SK-N-SH (cell line): Measurements from ENCODE around the gene COBL. TPM values are rescaled to one million over a fixed set of nuclear protein-coding genes. Genes with fewer than 3 reads are reported as not detected.

Experiments
- CTCF ChIA-PET: fragments of 300-600, 350-600 bp; formaldehyde crosslinking; extraction: SDS; loops from one replicate; lab custom pipeline; 2021; lab: Yijun Ruan, JAX
- POLR2A ChIA-PET: fragments of 350-600 bp; sonication (Branson Sonifier 250); formaldehyde crosslinking; extraction: SDS; loops from one replicate; lab custom pipeline; 2020; ENCODE audit warnings: antibody characterized with exemption, inconsistent platforms; lab: Yijun Ruan, JAX
- DNase-seq: peaks from one replicate; pipeline ENCODE4 v3.0.0; 2012
- H2AFZ ChIP-seq: fragments of 200-600 bp; sonication (generic); 2 replicates; pipeline ENCODE4 v1.8.1; 2016; ENCODE audit warnings: antibody characterized with exemption, mild to moderate bottlenecking, low read depth
- H3F3A ChIP-seq: fragments of 200-600 bp; sonication (generic); replicated peaks from 2 replicates; pipeline ENCODE3; 2016; ENCODE audit warnings: antibody characterized with exemption, mild to moderate bottlenecking; ENCODE audit not compliant: insufficient read depth
- H3K27ac ChIP-seq, 2 experiments: fragments of 200-500 bp in 1 of 2; fragments of 200-600 bp in 1 of 2; sonication (Bioruptor generic) in 1 of 2; sonication (generic), shearing (Covaris generic) in 1 of 2; 2 replicates each; pipeline versions ENCODE4 v1.5.1 to v1.6.1; 2014 to 2016; ENCODE audit warnings: low read depth in 2 of 2, inconsistent platforms in 1 of 2, low read length in 1 of 2, mild to moderate bottlenecking in 1 of 2, mixed read lengths in 1 of 2
- H3K27me3 ChIP-seq: fragments of 200-600 bp; sonication (generic), shearing (Covaris generic); 2 replicates; pipeline ENCODE4 v1.6.1; 2016; ENCODE audit warnings: mixed run types; ENCODE audit not compliant: insufficient read depth
- H3K36me3 ChIP-seq, 2 experiments: fragments of 200-500 bp in 1 of 2; fragments of 200-600 bp in 1 of 2; sonication (Bioruptor generic) in 1 of 2; sonication (generic) in 1 of 2; replicated peaks in 1 of 2; 2 replicates each; pipeline versions ENCODE3 to v1.5.1; 2014 to 2016; ENCODE audit warnings: low read length in 1 of 2, mild to moderate bottlenecking in 1 of 2; ENCODE audit not compliant: insufficient read depth in 2 of 2, control insufficient read depth in 1 of 2
- H3K4me1 ChIP-seq, 2 experiments: fragments of 200-500 bp in 1 of 2; fragments of 200-600 bp in 1 of 2; sonication (Bioruptor generic) in 1 of 2; sonication (generic), shearing (Covaris generic) in 1 of 2; 2 replicates each; pipeline versions ENCODE4 v1.5.1 to v1.6.1; 2014 to 2016; ENCODE audit warnings: low read depth in 1 of 2, low read length in 1 of 2, mixed run types in 1 of 2; ENCODE audit not compliant: insufficient read depth in 2 of 2, control insufficient read depth in 1 of 2
- H3K4me2 ChIP-seq: fragments of 200-600 bp; sonication (generic), shearing (Covaris generic); 2 replicates; pipeline ENCODE4 v1.6.1; 2017; ENCODE audit warnings: mixed run types
- H3K4me3 ChIP-seq, 2 experiments: fragments of 200-500 bp in 1 of 2; fragments of 200-600 bp in 1 of 2; sonication (Bioruptor generic) in 1 of 2; sonication (generic), shearing (Covaris generic) in 1 of 2; 2 replicates each; pipeline versions ENCODE4 v1.5.1 to v1.8.1; 2014 to 2016; ENCODE audit warnings: low read depth in 2 of 2, inconsistent platforms in 1 of 2, low read length in 1 of 2, mild to moderate bottlenecking in 1 of 2, mixed read lengths in 1 of 2, moderate library complexity in 1 of 2
- H3K79me2 ChIP-seq: fragments of 200-600 bp; sonication (generic); 2 replicates; pipeline ENCODE4 v1.8.1; 2017; ENCODE audit warnings: mild to moderate bottlenecking; ENCODE audit not compliant: insufficient read depth
- H3K9ac ChIP-seq: fragments of 200-600 bp; sonication (generic); 2 replicates; pipeline ENCODE4 v1.6.1; 2017; ENCODE audit warnings: mixed run types
- H3K9me2 ChIP-seq: fragments of 200-600 bp; sonication (generic); 2 replicates; pipeline ENCODE4 v1.6.1; 2017; ENCODE audit warnings: mixed run types
- H3K9me3 ChIP-seq: fragments of 200-600 bp; sonication (generic); 2 replicates; pipeline ENCODE4 v1.6.1; 2017; ENCODE audit warnings: mixed run types, mild to moderate bottlenecking, moderate library complexity
- H4K20me1 ChIP-seq: fragments of 200-600 bp; sonication (generic); 2 replicates; pipeline ENCODE4 v1.6.1; 2017; ENCODE audit warnings: mild to moderate bottlenecking, mixed run types; ENCODE audit not compliant: insufficient read depth
- ELF1 ChIP-seq: IDR thresholded peaks from 2 replicates; pipeline ENCODE4 v1.4.0; 2012
- EP300 ChIP-seq, 2 experiments: IDR thresholded peaks; 2 replicates each; pipeline versions ENCODE4 v1.4.0 to v1.6.1; 2012; ENCODE audit warnings: borderline replicate concordance in 1 of 2, low read depth in 1 of 2, low read length in 1 of 2
- FOXJ3 ChIP-seq: sonication (generic); formaldehyde crosslinking; IDR thresholded peaks from 2 replicates; pipeline ENCODE4 v1.5.1; 2020; ENCODE audit warnings: mild to moderate bottlenecking, missing genetic modification reagents
- GABPA ChIP-seq: IDR thresholded peaks from 2 replicates; pipeline ENCODE4 v1.4.0; 2012; ENCODE audit warnings: low read depth, mild to moderate bottlenecking
- IRF3 ChIP-seq: fragments of 150-350 bp; IDR thresholded peaks from 2 replicates; pipeline ENCODE4 v1.6.1; 2016; ENCODE audit warnings: mild to moderate bottlenecking, low read depth, low read length
- JUND ChIP-seq: IDR thresholded peaks from 2 replicates; pipeline ENCODE4 v1.4.0; 2012
- MAX ChIP-seq: IDR thresholded peaks from 2 replicates; pipeline ENCODE4 v1.4.0; 2012; ENCODE audit warnings: low read depth
- NFIC ChIP-seq: IDR thresholded peaks from 2 replicates; pipeline ENCODE4 v1.4.0; 2012; ENCODE audit warnings: borderline replicate concordance
- POLR2AphosphoS5 ChIP-seq: IDR thresholded peaks from 2 replicates; pipeline ENCODE4 v1.6.1; 2012; ENCODE audit warnings: low read depth, low read length
- RAD21 ChIP-seq: IDR thresholded peaks from 2 replicates; pipeline ENCODE4 v1.6.1; 2012; ENCODE audit warnings: mild to moderate bottlenecking, low read length
- RXRA ChIP-seq: IDR thresholded peaks from 2 replicates; pipeline ENCODE4 v1.4.0; 2012; ENCODE audit warnings: low read depth, mild to moderate bottlenecking, borderline replicate concordance
- SIN3A ChIP-seq: IDR thresholded peaks from 2 replicates; pipeline ENCODE4 v1.6.1; 2012; ENCODE audit warnings: low read depth, mild to moderate bottlenecking, low read length, moderate library complexity, borderline replicate concordance
- SMC3 ChIP-seq: IDR thresholded peaks from 2 replicates; pipeline ENCODE4 v1.6.1; 2012; ENCODE audit warnings: low read depth, low read length, improper control_type of control experiment
- YY1 ChIP-seq: IDR thresholded peaks from 2 replicates; pipeline ENCODE4 v1.4.0; 2012; ENCODE audit warnings: low read depth, mild to moderate bottlenecking
- WGBS: methylation state at CpG from one replicate; pipeline ENCODE4 v1.1.6; 2017; ENCODE audit warnings: low lambda C conversion rate; 5-methylcytosine and 5-hydroxymethylcytosine counted together
- polyA plus RNA-seq, 3 experiments: library from polyadenylated mRNA; depleted of rRNA; stranded (reverse); fragments of >200 nt; gene quantifications; 2 replicates each; pipeline ENCODE4 v1.2.3, GENCODE V29; 2012
- TF ChIP-seq, protein P1 (sequence below): IDR thresholded peaks from 2 replicates; pipeline ENCODE4 v1.6.1; 2012; ENCODE audit warnings: mild to moderate bottlenecking, low read depth, low read length, moderate library complexity
- TF ChIP-seq, protein P2 (sequence below): IDR thresholded peaks from 2 replicates; pipeline ENCODE4 v1.4.0; 2012; ENCODE audit warnings: low read depth, borderline replicate concordance

COBL gene
- polyA plus RNA-seq, 1 of the 3 experiments (the other 2 are of a cell fraction) = under 0.01 TPM

GRCh38 chr7:51213618-51214017 is 103.0 kb downstream of the COBL start:
- whole genome bisulfite sequencing = 62% methylated on average over 9 of the region's 9 CpGs
- Histone ChIP-seq H3K9me3 (no peaks in the 10 kb centered on the region), H3K4me2 (no peak overlapping the region), H3K9ac (no peak overlapping the region), H3K36me3 (no peaks in the 10 kb centered on the region), H2AFZ (no peak overlapping the region), H3K4me1 (no peaks in the 10 kb centered on the region), H3K4me3 (no peak overlapping the region), H3K79me2 (no peaks in the 10 kb centered on the region), H3K27me3 (no peaks in the 10 kb centered on the region), H3F3A (no peaks in the 10 kb centered on the region), H3K27ac (no peak overlapping the region), H4K20me1 (no peaks in the 10 kb centered on the region), H3K9me2 (no peaks in the 10 kb centered on the region)
- no peak for DNase-seq
- TF ChIP-seq, protein P1, sequence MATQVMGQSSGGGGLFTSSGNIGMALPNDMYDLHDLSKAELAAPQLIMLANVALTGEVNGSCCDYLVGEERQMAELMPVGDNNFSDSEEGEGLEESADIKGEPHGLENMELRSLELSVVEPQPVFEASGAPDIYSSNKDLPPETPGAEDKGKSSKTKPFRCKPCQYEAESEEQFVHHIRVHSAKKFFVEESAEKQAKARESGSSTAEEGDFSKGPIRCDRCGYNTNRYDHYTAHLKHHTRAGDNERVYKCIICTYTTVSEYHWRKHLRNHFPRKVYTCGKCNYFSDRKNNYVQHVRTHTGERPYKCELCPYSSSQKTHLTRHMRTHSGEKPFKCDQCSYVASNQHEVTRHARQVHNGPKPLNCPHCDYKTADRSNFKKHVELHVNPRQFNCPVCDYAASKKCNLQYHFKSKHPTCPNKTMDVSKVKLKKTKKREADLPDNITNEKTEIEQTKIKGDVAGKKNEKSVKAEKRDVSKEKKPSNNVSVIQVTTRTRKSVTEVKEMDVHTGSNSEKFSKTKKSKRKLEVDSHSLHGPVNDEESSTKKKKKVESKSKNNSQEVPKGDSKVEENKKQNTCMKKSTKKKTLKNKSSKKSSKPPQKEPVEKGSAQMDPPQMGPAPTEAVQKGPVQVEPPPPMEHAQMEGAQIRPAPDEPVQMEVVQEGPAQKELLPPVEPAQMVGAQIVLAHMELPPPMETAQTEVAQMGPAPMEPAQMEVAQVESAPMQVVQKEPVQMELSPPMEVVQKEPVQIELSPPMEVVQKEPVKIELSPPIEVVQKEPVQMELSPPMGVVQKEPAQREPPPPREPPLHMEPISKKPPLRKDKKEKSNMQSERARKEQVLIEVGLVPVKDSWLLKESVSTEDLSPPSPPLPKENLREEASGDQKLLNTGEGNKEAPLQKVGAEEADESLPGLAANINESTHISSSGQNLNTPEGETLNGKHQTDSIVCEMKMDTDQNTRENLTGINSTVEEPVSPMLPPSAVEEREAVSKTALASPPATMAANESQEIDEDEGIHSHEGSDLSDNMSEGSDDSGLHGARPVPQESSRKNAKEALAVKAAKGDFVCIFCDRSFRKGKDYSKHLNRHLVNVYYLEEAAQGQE = no peak
- TF ChIP-seq EP300 (IDR thresholded peaks at IDR 0.05; ENCODE audit: borderline replicate concordance in 1 of 2, low read depth in 1 of 2, low read length in 1 of 2) (no peak), POLR2AphosphoS5 (no peak), IRF3 (no peak), GABPA (no peak), NFIC (no peak), ELF1 (no peak), MAX (no peak), JUND (no peak), SIN3A (no peak), RXRA (no peak), SMC3 (no peak), RAD21 (no peak), FOXJ3 (CRISPR knock-in tag) (no peak), YY1 (no peak)
- TF ChIP-seq, protein P2, sequence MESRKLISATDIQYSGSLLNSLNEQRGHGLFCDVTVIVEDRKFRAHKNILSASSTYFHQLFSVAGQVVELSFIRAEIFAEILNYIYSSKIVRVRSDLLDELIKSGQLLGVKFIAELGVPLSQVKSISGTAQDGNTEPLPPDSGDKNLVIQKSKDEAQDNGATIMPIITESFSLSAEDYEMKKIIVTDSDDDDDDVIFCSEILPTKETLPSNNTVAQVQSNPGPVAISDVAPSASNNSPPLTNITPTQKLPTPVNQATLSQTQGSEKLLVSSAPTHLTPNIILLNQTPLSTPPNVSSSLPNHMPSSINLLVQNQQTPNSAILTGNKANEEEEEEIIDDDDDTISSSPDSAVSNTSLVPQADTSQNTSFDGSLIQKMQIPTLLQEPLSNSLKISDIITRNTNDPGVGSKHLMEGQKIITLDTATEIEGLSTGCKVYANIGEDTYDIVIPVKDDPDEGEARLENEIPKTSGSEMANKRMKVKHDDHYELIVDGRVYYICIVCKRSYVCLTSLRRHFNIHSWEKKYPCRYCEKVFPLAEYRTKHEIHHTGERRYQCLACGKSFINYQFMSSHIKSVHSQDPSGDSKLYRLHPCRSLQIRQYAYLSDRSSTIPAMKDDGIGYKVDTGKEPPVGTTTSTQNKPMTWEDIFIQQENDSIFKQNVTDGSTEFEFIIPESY = no peak
- CTCF ChIA-PET = interaction anchor here (1.0 to 1.3 kb wide), 2 partner anchors 51 to 53 kb away, joined by 3 read pairs; no protein-coding TSS in a partner anchor
- POLR2A ChIA-PET = no interaction called here
